T-helper 22 cell (primary cell): ENCODE data around the gene RC3H1.
A peak's percentile ranks its signal among the peaks of the same experiment; 100 is the strongest.
"Not testable (repeated sequence)": the region's sequence is repeated elsewhere in the genome, so short reads cannot be mapped to it uniquely, and the experiment has no call there.

Source experiments
- DNase-seq: peaks from one replicate; pipeline ENCODE4 v3.0.0-alpha.2; 2020; ENCODE audit warnings: low read depth

RC3H1 gene

GRCh38 chr1:174022080-174022975, at the start of gene RC3H1:
Gene RC3H1, minus strand, starts transcription at chr1:174022357. Its CDS starts 29,372 bp downstream, at chr1:173992985.
- peak; percentile 83 for DNase-seq

- no peak for DNase-seq
Measured at GRCh38 chr1:174070614-174071013, 48.5 kb upstream of the RC3H1 start.

GRCh38 chr1:174068000-174068399, 45.8 kb upstream of the RC3H1 start:
- DNase-seq = no peak

GRCh38 chr1:174060090-174060489, 37.9 kb upstream of the RC3H1 start:
- no peak for DNase-seq

- DNase-seq = no peak
Measured at GRCh38 chr1:174058624-174059023, 36.5 kb upstream of the RC3H1 start.

- not testable (repeated sequence) for DNase-seq
Measured at GRCh38 chr1:174056609-174057008, 34.5 kb upstream of the RC3H1 start.

GRCh38 chr1:174055797-174056196, 33.6 kb upstream of the RC3H1 start:
- DNase-seq = not testable (repeated sequence)

GRCh38 chr1:174053826-174054225, 31.7 kb upstream of the RC3H1 start:
- no peak for DNase-seq

- DNase-seq = no peak
Measured at GRCh38 chr1:174052621-174053020, 30.5 kb upstream of the RC3H1 start.

GRCh38 chr1:174051956-174052355, 29.8 kb upstream of the RC3H1 start:
- no peak for DNase-seq

- DNase-seq = no peak
Measured at GRCh38 chr1:174049514-174049913, 27.4 kb upstream of the RC3H1 start.

- no peak for DNase-seq
Measured at GRCh38 chr1:174044418-174045222, 22.5 kb upstream of the RC3H1 start.

- not testable (repeated sequence) for DNase-seq
Measured at GRCh38 chr1:174042509-174042908, 20.4 kb upstream of the RC3H1 start.

GRCh38 chr1:174041369-174041768, 19.2 kb upstream of the RC3H1 start:
- DNase-seq = no peak

- DNase-seq = no peak
Measured at GRCh38 chr1:174040387-174040786, 18.2 kb upstream of the RC3H1 start.

GRCh38 chr1:174039027-174039426, 16.9 kb upstream of the RC3H1 start:
- DNase-seq = no peak

- DNase-seq = no peak
Measured at GRCh38 chr1:174036798-174037197, 14.6 kb upstream of the RC3H1 start.

- no peak for DNase-seq
Measured at GRCh38 chr1:174036204-174036603, 14.0 kb upstream of the RC3H1 start.

- DNase-seq = no peak
Measured at GRCh38 chr1:174032671-174033222, 10.6 kb upstream of the RC3H1 start.

- DNase-seq = no peak
Measured at GRCh38 chr1:174031099-174031498, 8.9 kb upstream of the RC3H1 start.

GRCh38 chr1:174028495-174028894, 6.3 kb upstream of the RC3H1 start:
- DNase-seq = no peak

- DNase-seq = no peak
Measured at GRCh38 chr1:174023440-174023839, 1.3 kb upstream of the RC3H1 start.

- DNase-seq = no peak
Measured at GRCh38 chr1:174022976-174023277, 770 bp upstream of the RC3H1 start.
